Epidermal melanocyte (primary cell): ENCODE measurements around the gene SYTL3.
"Not testable (repeated sequence)": the region's sequence is repeated elsewhere in the genome, so short reads cannot be mapped to it uniquely, and the experiment has no call there.

ENCODE experiments used
- DNase-seq: peaks from one replicate; pipeline ENCODE4 v3.0.0; 2011; ENCODE audit warnings: low spot score; ENCODE audit not compliant: insufficient read length

SYTL3 gene

DNA sequence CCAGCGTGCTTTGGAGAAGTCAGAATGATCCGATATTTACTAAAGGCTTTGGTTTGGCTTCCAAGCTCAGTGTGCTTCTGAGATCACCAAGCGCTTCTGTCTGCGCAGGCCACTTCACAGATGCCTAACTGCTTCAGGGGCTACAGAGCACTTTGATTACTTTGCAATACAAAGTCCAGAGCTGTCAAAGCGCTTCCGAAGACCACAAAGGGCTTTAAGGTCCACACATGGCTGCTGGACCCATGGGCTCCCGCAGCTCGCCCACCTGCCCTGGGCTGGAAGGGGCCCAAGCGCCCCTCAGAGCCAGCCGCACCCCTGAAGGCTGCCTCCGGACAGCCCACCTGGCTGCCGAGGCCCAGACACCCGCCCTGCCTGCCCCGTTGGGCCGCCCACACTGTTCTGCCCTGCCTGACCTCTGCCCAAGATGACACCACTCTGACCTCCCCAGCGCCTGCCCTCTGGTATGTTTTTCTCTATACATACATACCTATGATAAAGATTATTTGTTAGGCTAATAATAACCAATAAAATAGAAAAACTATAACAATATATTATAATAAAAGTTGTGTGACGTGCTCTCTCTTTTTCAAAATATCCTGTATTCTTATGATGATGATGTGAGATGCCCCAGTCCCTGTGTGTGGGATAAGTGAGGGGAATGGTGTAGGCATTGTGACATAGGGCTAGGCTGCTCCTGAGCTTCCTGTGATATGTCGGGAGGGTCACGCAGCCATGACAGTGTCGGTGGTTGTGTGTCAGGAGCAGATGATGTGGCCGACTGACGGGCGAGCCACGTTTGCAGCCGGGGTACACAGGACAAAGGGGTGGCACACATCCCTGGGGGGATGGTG lies 27.9 kb upstream of the SYTL3 start:
- no peak for DNase-seq

DNA sequence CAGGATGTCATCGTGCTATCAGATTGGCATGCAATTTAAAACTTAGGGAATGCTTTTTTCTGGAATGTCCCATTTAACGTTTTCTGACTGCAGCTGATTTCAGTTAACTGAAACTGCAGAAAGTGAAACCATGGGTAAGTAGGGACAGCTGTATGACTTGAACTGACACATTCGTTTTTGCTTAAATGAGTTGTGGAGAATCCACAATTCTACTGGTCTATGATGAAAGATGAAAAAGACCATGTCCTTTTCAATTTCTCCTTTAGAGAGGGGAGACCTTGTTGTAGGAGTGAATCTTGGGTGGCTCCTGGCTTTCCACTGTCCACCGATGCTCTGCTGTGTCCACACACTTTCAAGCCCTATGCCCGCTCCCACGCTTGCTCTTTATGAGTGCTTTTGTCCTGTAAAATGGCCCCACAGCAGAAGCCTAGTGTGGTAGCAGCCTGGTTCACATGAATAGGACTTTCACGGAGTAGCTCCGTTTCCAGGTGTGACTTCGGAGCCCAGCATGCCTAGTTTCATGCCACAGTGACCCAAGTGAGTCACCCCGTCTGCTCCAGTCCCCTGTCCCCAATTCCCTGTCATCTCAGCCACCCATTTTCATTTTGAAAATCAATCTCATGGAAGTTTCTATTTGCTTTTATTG lies 27.2 kb upstream of the SYTL3 start:
- DNase-seq = no peak

DNA sequence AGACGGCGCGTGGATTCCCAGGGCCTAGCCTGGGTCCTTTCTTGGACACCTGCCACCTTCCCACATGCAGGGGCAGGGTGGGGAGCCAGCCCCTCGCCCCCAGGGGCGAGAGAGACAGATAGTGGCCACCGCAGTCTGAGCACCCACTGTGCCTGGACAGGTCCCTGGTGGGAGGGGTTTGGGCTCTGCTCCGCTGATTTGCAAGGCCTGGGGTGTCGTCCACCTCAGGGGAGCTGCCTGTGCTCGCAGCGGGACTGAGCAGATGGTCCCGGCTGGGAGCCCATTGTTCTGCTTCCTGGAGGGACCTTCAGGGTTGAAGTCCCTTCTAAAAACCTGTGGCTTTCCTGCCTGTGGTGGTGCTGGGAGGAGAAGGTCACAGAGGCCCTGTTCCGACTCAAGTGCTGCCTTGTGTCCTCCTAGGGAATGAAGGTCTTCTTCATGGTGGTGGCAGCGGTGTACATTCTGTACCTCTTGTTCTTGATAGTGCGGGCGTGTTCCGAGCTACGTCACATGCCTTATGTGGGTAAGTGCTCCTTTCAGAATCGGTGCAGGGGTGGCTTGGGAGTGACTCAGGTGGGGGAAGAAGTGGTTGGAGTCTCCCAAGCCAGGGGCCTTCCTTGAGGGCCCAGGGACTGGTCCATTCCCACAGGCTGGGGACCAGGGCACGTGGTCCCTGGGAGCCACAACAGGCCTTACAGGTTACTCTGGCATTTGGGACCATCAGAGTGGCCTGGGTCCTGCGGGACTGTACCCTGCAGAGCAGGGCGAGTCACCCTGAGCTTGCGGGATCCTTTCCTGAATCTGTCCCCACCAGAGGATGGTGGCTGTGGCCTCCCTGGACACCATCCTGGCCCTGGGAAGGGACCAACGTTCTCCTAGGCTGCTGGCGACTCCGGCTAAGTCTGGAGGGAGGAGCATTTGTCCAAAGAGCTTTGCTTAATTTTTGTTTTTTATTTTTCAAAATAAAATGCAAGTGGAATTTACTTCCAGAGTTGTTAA lies 24.9 kb upstream of the SYTL3 start:
- no peak for DNase-seq

DNA sequence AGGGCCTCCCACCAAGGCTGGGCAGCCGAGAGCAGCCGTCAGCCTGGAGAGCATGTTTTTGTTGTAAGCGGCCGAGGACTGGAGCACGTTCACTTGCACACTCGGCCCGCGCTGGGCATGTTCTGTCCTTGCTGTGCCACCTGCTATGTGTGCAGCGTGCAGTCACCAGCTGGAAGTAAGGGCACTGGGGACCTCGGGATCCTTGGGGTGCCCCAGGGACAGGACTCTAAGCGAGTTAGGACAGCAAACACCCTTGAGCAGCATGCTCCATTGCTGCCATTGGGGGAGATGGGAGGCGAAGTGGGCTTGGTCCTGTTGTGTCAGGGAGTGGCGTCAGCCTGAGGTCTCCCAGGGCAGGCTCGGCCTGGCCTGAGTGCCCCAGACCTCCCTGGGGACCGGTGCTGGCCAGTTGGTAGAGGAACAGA lies 24.0 kb upstream of the SYTL3 start:
- DNase-seq = no peak

DNA sequence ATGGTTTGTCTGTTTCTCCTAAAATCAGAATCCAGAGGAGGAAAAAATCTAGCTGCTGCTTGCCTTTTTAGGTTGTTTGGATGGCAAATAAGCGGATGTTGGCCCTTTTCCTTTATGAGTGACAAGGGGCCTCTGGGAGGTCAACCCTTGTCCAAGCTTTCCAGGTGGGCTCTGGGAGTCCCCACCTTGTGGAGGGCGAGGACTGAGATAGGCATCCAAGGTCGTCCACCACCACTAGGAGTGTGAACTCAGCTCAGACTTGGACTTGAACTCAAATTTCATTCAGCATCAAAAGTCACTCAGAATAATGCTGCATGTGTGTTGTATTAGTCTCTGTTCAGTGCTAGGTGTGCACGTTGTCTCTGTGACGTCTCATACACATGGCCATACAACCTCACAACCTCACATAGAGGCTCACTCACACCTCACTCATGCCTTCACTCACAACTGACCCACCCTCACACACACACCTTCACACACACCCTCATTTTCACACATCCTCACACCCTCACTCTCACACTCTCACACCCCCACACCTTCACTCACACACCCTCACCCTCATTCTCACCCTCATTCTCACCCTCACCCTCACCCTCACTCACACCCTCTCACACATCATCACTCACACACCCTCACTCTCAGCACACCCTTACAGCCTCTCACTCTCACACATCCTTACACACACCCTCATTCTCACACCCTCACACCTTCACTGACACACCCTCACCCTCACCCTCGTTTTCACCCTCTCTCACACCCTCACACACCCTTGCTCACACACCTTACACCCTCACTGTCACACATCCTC lies 23.3 kb upstream of the SYTL3 start:
- DNase-seq = no peak

DNA sequence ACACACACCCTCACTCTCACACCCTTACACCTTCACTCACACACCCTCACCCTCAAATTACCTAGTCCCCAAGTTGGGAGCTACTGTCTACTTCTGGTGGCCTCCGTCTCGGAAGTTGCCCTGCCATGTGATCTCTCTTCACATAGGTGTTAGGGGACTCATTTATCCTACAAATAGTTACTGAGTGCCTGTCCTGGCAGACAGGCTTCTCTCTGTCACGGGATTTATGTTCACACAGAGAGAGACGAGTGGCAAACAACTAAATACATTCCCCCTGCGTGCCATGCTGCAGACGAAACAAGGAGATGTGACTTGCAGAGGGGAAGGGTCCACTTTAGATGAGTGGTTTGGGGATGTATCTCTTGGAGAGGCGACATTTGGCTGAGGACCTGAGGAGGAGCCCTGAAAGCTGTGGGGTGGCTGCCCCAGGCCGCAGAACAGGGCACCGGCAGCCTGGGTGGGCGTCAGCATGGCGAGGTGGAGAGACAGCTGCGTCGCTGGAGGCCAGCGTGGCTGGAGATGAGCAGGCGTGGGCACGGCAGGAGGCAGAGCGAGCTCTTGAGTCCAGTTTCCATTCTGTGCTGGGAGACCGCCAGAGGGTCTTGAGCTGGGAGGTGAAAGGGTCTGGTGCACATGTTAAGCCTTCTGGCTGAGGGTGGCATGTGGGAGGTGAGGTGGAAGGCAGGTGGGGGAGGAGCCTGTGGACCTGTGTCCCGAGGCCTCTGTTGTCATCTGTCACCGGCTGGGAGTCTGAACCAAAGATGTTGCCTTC lies 22.5 kb upstream of the SYTL3 start:
- DNase-seq = no peak

DNA sequence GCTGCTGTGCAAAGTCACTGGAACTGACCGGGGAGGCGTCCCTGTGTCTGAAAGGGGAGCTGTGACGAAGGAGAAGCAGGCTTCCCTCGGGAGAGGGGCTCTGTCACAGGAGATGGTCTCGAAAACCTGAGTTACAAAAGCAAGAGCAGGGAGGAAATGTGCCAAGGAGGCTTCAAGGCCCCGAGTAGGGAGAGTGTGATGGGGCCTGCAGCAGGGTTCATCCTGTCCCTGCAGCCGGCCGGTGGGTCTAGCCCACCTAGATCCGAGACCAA lies 22.0 kb upstream of the SYTL3 start:
- DNase-seq = no peak

GRCh38 chr6:158628542-158628941 lies 21.3 kb upstream of the SYTL3 start:
- no peak for DNase-seq

DNA sequence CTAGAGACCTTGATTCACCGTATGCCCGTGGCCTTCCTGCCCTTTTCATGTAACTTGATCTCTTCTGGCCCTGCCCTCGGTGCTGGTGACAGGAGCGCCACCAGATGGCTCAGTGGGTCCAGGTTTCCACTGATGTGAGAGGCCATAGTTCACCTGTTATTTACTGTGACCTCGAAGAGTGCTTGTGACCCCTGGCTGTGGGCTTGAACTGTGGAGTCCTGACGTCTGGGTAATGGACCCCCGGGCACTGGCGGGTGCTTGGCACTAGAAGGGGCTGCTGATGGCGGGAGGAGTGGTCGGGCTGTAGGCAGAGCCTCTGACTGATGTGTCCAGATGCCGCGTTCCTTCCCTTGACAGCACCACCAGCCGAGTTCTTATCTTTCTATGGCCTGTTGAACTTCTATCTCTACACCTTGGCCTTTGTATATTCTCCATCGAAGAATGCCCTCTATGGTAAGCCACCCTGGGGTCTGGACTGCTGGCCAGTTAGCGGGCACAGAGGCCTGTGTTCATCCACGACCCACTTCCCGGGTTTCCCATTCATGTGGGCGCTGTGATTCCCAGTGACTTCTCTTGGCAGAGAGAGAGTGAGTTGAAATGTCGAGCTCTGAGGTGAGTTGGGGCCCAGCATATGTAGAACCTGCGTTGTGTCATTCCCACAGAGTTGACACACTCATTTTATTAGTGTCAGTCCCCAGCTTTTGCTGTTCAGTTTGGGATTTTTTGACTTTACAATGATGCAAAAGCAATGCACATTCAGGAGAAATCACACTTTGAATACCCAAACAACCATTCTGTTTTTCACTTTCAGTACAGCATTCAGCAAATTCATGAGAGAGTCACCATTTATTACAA lies 20.3 kb upstream of the SYTL3 start:
- DNase-seq = no peak

DNA sequence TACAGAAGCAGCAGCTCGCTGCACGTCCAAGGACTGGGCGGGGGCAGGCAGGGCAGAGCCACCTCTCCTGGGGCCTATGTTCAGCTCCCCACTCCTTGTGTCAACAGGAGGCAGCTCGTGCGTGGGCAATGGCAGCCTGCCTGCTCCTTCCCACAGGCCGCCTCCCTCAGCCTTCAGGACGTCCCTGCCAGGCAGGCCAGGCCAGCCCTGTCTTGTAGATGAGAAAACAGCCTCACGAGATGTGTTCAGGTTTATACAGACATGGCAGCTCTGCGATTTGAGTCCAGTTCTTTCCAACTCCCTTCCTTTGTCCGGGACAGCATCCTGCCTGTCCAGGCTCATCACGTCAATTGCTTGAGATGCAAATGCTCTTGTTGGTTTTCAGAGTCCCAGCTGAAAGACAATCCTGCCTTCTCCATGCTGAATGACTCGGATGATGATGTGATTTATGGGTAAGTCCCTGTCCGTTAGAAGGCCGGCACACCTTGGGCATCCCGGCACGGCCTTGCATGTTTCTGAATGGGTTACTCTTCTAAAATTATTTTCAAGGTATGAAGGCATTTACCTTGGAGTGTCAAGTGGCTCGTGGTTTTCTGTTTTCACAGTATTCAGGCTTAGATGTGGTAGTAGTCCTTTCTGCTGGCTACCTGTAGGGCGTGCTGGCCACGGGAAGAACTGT lies 18.8 kb upstream of the SYTL3 start:
- no peak for DNase-seq

- DNase-seq = no peak
Measured at GRCh38 chr6:158631678-158632537, 17.9 kb upstream of the SYTL3 start.

GRCh38 chr6:158632538-158633119 lies 17.2 kb upstream of the SYTL3 start:
- not testable (repeated sequence) for DNase-seq

DNA sequence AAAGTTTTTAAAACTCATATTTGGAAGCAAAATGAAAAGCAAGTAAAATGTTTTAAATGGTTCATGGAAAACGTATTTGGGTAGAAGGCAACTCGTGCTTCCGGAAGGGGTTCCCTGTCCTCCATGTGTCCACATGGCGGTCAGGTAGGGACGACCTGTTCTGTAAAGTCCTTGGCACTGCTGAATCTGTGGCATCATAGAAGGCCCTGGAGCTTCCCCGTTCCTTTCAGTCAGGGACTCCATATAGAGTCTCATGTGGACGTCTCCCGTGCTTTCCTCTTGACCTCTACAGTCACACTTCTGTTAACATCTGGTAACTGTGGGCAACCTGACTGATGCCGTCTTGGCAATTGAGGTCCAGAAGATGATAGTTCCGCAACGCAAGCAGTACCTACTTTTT lies 16.7 kb upstream of the SYTL3 start:
- DNase-seq = no peak

DNA sequence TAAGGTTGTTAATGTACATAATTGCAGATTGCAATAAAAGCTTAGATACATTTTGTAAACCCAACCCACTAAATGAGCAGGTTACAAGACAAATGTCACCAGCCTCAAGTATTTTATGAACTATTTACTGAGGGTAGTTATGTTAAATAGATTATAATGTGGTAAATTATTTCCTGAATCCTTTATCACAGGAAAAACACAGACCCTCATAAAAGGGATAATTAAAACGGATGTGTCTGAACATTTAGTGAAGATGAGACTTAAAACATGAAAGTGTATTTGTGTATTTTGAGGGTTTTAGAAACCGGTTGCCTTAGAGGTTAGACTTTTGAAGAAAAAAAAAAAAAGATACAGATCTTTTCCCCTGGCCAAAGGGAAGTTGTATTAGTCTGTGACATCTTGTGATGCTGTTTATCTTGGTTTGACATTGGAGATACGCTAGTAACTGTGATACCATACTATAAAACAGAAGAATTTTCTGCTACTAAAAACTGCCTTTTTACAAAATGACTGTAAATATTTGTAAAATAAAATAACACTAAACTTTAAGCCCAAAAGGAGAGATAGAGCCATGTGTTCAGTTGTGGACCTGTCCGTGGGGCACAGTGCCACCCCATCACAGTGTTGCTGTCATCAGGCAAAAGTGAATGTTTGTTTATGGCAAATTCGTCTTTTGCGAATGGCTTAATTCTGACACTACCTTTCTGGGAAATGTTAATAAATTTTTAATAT lies 15.0 kb upstream of the SYTL3 start:
- DNase-seq = no peak

DNA sequence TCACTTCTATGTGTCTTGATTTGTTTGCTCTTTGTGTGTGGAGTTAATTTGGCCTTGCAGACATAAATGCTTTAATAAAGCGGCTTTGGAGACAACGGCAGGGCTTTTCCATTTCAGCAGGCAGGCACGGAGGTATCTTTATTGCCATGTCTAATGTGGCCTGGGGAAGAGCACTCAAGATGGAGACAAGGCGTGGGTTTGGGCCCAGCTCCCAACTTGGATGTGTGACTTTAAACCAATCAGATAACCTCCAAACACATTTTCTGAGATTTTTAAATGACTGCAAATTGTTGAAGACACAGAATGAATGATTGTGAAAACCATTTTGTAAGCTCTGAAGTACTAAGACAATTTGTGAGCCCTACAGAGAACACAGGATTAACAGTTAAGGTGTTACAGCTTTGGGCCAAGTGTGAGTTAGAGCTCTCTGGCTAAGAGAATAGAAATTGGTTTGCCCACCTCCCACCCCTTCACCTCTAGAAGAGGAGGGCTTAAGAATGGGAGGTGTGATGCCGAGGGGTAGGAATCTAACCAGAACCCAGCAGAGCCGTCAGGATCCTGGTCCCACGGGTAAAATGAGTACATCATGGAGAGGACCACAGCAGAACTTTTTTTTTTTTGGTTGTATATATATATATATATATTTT lies 14.3 kb upstream of the SYTL3 start:
- DNase-seq = no peak

DNA sequence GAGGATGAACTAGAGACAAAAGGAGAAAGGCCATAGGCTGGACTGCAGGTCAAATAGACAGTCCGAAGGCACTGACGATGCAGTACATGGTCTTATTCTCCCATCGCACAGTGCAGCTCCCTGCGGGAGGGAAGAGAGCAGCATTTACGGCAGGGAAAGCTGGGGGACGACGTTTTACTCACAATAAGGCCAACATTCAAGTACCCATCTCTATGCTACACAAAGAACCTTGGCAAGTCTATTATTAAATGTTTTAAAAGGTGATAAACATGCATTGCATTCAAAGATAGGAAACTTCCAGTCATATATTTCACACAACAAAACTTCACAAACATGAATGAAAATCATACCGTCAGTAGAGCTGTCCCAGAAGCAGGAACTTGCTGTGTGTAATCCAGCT lies 13.1 kb upstream of the SYTL3 start:
- DNase-seq = no peak
